B cell (primary cell): ENCODE data around the gene HCN2. TPM values are rescaled to one million over a fixed set of nuclear protein-coding genes. Genes with fewer than 3 reads are reported as not detected.

Experiments
- ATAC-seq: fragments of 200-7000 bp; cut with Tn5 transposase; one replicate; pipeline ENCODE4 v1.10.0; 2021; ENCODE audit warnings: low read depth, mild to moderate bottlenecking, moderate number of reproducible peaks, moderate library complexity
- CTCF ChIA-PET: fragments of 350-600 bp; sonication (Branson Sonifier 250); formaldehyde crosslinking; loops from one replicate; lab custom pipeline; 2021; ENCODE audit warnings: antibody characterized with exemption, inconsistent platforms; lab: Charles Lee
- POLR2A ChIA-PET: fragments of 350-600 bp; sonication (Branson Sonifier 250); formaldehyde crosslinking; loops from one replicate; lab custom pipeline; 2021; ENCODE audit warnings: antibody characterized with exemption; lab: Charles Lee
- DNase-seq: peaks from one replicate; pipeline ENCODE4 v3.0.0; 2013
- H2AFZ ChIP-seq: 2 replicates; pipeline ENCODE4 v1.6.1; 2012; ENCODE audit warnings: mild to moderate bottlenecking, low read depth, low read length; ENCODE audit not compliant: insufficient read depth, poor library complexity, severe bottlenecking
- H3K27ac ChIP-seq, 2 donors: 1 replicate in 1 of 2; 2 replicates in 1 of 2; pipeline ENCODE4 v1.5.1; 2012 to 2013; ENCODE audit warnings: low read length in 2 of 2, mild to moderate bottlenecking in 2 of 2, moderate library complexity in 1 of 2
- H3K27me3 ChIP-seq, 4 experiments: fragments of 200-600 bp in 1 of 4; sonication (generic) in 1 of 4; replicated peaks in 1 of 4; 1 replicate in 2 of 4; 2 replicates in 2 of 4; pipeline versions ENCODE4 v1.6.1 to v1.7.0; 2013 to 2016; ENCODE audit warnings: low read length in 3 of 4, mild to moderate bottlenecking in 2 of 4, mixed read lengths in 1 of 4, moderate library complexity in 1 of 4; ENCODE audit not compliant: insufficient read depth in 4 of 4, control insufficient read depth in 3 of 4; ENCODE audit errors: control extremely low read depth in 1 of 4
- H3K36me3 ChIP-seq, 2 experiments: replicated peaks in 1 of 2; 1 replicate in 1 of 2; 2 replicates in 1 of 2; pipeline versions ENCODE4 v1.6.1 to v1.7.1; 2013; ENCODE audit warnings: low read length in 1 of 2; ENCODE audit not compliant: insufficient read depth in 2 of 2, control insufficient read depth in 1 of 2; ENCODE audit errors: control extremely low read depth in 1 of 2, extremely low read depth in 1 of 2
- H3K4me1 ChIP-seq, 2 donors: fragments of 200-600 bp in 1 of 2; sonication (generic) in 1 of 2; 1 replicate in 1 of 2; 2 replicates in 1 of 2; pipeline versions ENCODE4 v1.5.1 to v1.6.1; 2013 to 2017; ENCODE audit warnings: low read length in 2 of 2; ENCODE audit not compliant: control insufficient read depth in 2 of 2, insufficient read depth in 2 of 2
- H3K4me2 ChIP-seq: replicated peaks from 2 replicates; pipeline ENCODE3; 2012; ENCODE audit warnings: mild to moderate bottlenecking, low read depth, low read length; ENCODE audit not compliant: poor library complexity, severe bottlenecking
- H3K4me3 ChIP-seq, 5 experiments: fragments of 200-600 bp in 1 of 5; sonication (generic) in 1 of 5; 1 replicate in 3 of 5; 2 replicates in 2 of 5; pipeline versions ENCODE4 v1.5.1 to v1.7.0; 2011 to 2016; ENCODE audit warnings: low read length in 4 of 5, mild to moderate bottlenecking in 4 of 5, low read depth in 2 of 5, control low read depth in 1 of 5, moderate library complexity in 1 of 5; ENCODE audit not compliant: insufficient read depth in 1 of 5; ENCODE audit errors: control extremely low read depth in 1 of 5, extremely low read depth in 1 of 5
- H3K79me2 ChIP-seq: fragments of 200-600 bp; sonication (generic); one replicate; pipeline ENCODE4 v1.6.0; 2016; ENCODE audit warnings: low read length; ENCODE audit not compliant: control insufficient read depth, insufficient read depth
- H3K9ac ChIP-seq: fragments of 200-600 bp; sonication (generic); 2 replicates; pipeline ENCODE4 v1.6.1; 2017; ENCODE audit warnings: mild to moderate bottlenecking, low read length, moderate library complexity
- H3K9me3 ChIP-seq, 3 donors: one replicate each; pipeline versions ENCODE4 v1.6.1 to v1.7.1; 2013; ENCODE audit warnings: low read length in 2 of 3; ENCODE audit not compliant: control insufficient read depth in 2 of 3, insufficient read depth in 1 of 3; ENCODE audit errors: control extremely low read depth in 1 of 3
- H4K20me1 ChIP-seq: 2 replicates; pipeline ENCODE4 v1.6.0; 2012; ENCODE audit warnings: mild to moderate bottlenecking, low read length; ENCODE audit not compliant: insufficient read depth, control insufficient read depth, poor library complexity, severe bottlenecking
- H3K27ac Mint-ChIP-seq: one replicate; pipeline ENCODE4 v1.8.0; 2021; ENCODE audit warnings: mixed read lengths
- H3K27me3 Mint-ChIP-seq: one replicate; pipeline ENCODE4 v1.8.0; 2021; ENCODE audit warnings: mixed read lengths
- H3K4me1 Mint-ChIP-seq: one replicate; pipeline ENCODE4 v1.8.0; 2021; ENCODE audit warnings: mixed read lengths
- H3K4me3 Mint-ChIP-seq: one replicate; pipeline ENCODE4 v1.8.0; 2021; ENCODE audit warnings: mixed read lengths
- H3K9me3 Mint-ChIP-seq: one replicate; pipeline ENCODE4 v1.8.0; 2022; ENCODE audit warnings: mixed read lengths; ENCODE audit not compliant: insufficient read depth
- CTCF ChIP-seq: fragments of 200-600 bp; IDR thresholded peaks from one replicate; pipeline ENCODE4 v1.8.0; 2022; ENCODE audit warnings: antibody characterized with exemption, mild to moderate bottlenecking
- EZH2 ChIP-seq: IDR thresholded peaks from 2 replicates; pipeline ENCODE4 v1.6.1; 2012; ENCODE audit warnings: borderline replicate concordance, low read depth, mild to moderate bottlenecking, moderate library complexity, low read length; ENCODE audit not compliant: insufficient read depth, poor library complexity, severe bottlenecking
- WGBS: methylation state at CpG from one replicate; pipeline ENCODE4 v1.1.5; 2013; ENCODE audit warnings: missing lambda C conversion rate; ENCODE audit not compliant: insufficient coverage; 5-methylcytosine and 5-hydroxymethylcytosine counted together
- intact Hi-C: fragments of 100-400 bp; cut with micrococcal nuclease; formaldehyde crosslinking; loops from one replicate; pipeline ENCODE4 v1.10.0; 2022
- polyA plus RNA-seq: library from polyadenylated mRNA; depleted of rRNA; stranded (reverse); fragments of >200 nt; gene quantifications from 2 replicates; pipeline ENCODE4 v1.2.3, GENCODE V29; 2012
- total RNA-seq, 2 donors: library from RNA; stranded (reverse); fragments of 120-200 nt in 1 of 2; gene quantifications; 1 replicate in 1 of 2; 2 replicates in 1 of 2; pipeline versions ENCODE4 v1.2.3 to v1.2.4, GENCODE V29; 2013 to 2022

Gene HCN2
- total and polyA plus RNA-seq, 2 donors (not counting 1 experiment from before 2014, with no cell fraction given), result 0.27 to 0.57 TPM

GRCh38 chr19:595326-596262 is 5.9 kb downstream of the HCN2 start:
- ChIA-PET POLR2A (no interaction called here), CTCF (no interaction called here)
- Histone ChIP-seq H3K27ac (no peak overlapping the region), H3K4me1 (peaks cover 0 to 2% of the 10 kb centered on the region in 2 donors), H3K79me2 (no peaks in the 10 kb centered on the region), H3K9me3 (peaks cover 0 to 26% (median 0%) of the 10 kb centered on the region in 3 donors), H3K36me3 (no peaks in the 10 kb centered on the region), H3K27me3 (peaks cover 0 to 21% (median 8%) of the 10 kb centered on the region in 4 experiments), H3K4me2 (no peak overlapping the region), H2AFZ (no peak overlapping the region), H4K20me1 (no peaks in the 10 kb centered on the region), H3K4me3 (no peak overlapping the region), H3K9ac (no peak overlapping the region)
- no peak overlapping the region for H3K4me3 Mint-ChIP-seq
- peaks cover 4% of the 10 kb centered on the region for H3K4me1 Mint-ChIP-seq
- no peak overlapping the region for H3K27ac Mint-ChIP-seq
- ATAC-seq (no peak), DNase-seq (no peak)
- H3K27me3 Mint-ChIP-seq, result peaks cover 10% of the 10 kb centered on the region
- H3K9me3 Mint-ChIP-seq, result no peaks in the 10 kb centered on the region
- 88% methylated on average over 34 of the region's 42 CpGs for WGBS
- TF ChIP-seq CTCF (no peak), EZH2 (no peak)
- intact Hi-C loops, result no loop called here

- CTCF ChIA-PET, result no interaction called here
- H3K4me1 Mint-ChIP-seq, result peaks cover 2% of the 10 kb centered on the region
- 95% methylated on average over 11 of the region's 16 CpGs for WGBS
Measured at GRCh38 chr19:596263-596655, 6.6 kb downstream of the HCN2 start.

More at GRCh38 chr19:596263-596655, 6.6 kb downstream of the HCN2 start:
- Histone ChIP-seq H3K9ac (no peak overlapping the region), H3K4me2 (no peak overlapping the region), H3K36me3 (no peaks in the 10 kb centered on the region), H3K27me3 (peaks cover 0 to 18% (median 4%) of the 10 kb centered on the region in 4 experiments), H3K79me2 (no peaks in the 10 kb centered on the region), H3K4me3 (no peak overlapping the region), H4K20me1 (no peaks in the 10 kb centered on the region), H2AFZ (no peak overlapping the region), H3K27ac (no peak overlapping the region), H3K4me1 (no peaks in the 10 kb centered on the region), H3K9me3 (peaks cover 0 to 24% (median 0%) of the 10 kb centered on the region in 3 donors)
- ATAC-seq, result no peak
- intact Hi-C loops, result no loop called here
- DNase-seq, result no peak
- TF ChIP-seq CTCF (no peak), EZH2 (no peak)
- POLR2A ChIA-PET, result no interaction called here
- H3K9me3 Mint-ChIP-seq, result no peaks in the 10 kb centered on the region
- H3K27ac Mint-ChIP-seq, result no peak overlapping the region
- H3K4me3 Mint-ChIP-seq, result no peak overlapping the region
- H3K27me3 Mint-ChIP-seq, result peaks cover 7% of the 10 kb centered on the region
